T-helper 1 cell treated with Interleukin-12 subunit alpha and Interleukin-12 subunit beta and Interleukin-4 antibody, amounts not matched to agents 30 ng/mL and 1 ng/mL, for 36 hours (primary cell): ENCODE measurements around the gene RTKN2. TPM values are rescaled to one million over a fixed set of nuclear protein-coding genes. Genes with fewer than 3 reads are reported as not detected.

Source experiments
- intact Hi-C: fragments of 100-400 bp; cut with micrococcal nuclease; formaldehyde crosslinking; loops from one replicate; pipeline ENCODE4 v1.15.1; 2024
- total RNA-seq: library from RNA; stranded (reverse); gene quantifications from 2 replicates; pipeline ENCODE4 v1.2.3, GENCODE V29; 2022

Gene RTKN2
- total RNA-seq, 1 donor from 2014 or later = 7.8 TPM

DNA sequence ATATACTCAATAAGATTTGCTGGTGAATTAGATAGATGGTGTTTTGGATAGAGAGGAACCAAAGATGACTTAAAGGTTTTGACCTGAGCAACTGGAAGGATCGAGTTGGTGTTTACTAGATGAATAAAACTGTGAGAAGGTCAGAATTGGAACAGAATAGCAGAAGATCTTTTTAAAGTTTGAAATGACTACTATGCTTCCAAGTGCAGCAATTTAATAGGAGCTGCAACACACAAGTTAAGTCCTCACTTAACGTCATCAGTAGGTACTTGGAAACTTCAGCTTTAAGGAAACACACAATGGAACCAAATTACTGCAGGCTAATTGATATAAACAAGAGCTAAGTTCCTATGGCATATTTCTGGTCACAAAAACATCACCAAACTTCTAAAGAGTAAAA lies 86.5 kb downstream of the RTKN2 start:
- intact Hi-C loops = loop anchor here (2.0 to 10.0 kb wide), 5 partner anchors 429 to 1397 kb away; partner anchors contain the start of genes EGR2 and NRBF2

DNA sequence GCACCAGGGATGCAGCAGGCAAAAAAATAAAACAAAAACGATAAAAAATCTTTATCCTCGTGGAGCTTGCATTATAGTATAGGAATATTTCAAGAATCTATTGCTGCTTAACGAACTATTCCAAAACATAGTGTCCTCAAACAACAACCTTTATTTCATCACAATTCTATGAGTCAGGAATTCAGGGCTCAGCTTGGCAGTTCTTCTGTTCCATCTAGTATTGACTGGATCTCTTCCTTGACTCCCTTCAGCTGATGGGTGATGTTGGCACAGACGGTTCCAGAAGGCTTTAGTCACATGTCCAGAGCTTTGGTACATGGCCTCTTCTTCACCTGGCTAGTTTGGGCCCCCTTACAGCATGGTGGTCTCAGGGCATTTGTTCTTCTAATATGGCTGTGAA lies 88.0 kb downstream of the RTKN2 start:
- intact Hi-C loops = loop anchor here (5.0 to 10.0 kb wide), 4 partner anchors 637 to 1396 kb away; partner anchors contain the start of genes EGR2 and NRBF2

DNA sequence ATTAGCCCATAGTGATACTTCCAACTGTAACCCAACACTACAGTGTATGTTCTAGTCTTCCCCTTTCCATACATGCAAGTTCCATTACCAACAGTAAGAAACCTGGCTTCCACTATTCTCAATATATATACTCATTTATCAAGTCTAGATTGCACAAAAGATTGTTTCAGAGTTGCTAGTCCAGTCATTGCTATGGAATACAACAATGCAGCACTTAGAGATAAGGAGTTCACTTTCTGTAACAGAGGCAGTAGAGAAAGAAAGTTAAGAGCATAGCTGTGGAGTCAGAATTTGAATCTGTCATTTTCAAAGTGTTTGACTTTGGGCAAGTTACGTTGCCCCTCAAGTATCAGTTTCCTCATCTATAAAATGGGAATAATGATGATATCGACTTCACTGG lies 90.1 kb downstream of the RTKN2 start:
- intact Hi-C loops = no loop called here

DNA sequence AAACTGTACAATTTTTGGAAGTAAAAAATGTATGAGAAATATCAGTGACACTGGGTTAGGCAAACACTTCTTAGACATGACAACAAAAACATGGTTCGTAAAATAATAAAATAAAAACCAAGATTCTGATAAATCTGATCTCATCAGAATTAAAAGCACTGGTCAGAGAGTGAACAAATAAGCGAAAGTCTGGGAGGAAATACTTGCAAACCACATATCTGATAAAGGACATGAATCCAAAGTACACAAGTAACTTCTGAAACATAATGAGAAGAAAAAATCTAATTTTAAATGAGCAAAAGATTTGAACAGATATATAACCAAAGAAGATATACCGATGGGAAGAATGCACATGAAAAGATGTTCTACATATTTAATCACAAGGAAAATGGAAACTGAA lies 91.5 kb downstream of the RTKN2 start:
- intact Hi-C loops = no loop called here

GRCh38 chr10:62175251-62175650 lies 93.4 kb downstream of the RTKN2 start:
- intact Hi-C loops = loop anchor here (1.0 kb wide), 1 partner anchor 8 kb away; no protein-coding TSS in a partner anchor

- intact Hi-C loops = no loop called here
These were observed 96.2 kb downstream of the RTKN2 start for GRCh38 chr10:62172465-62172864.

GRCh38 chr10:62171791-62172190 lies 96.9 kb downstream of the RTKN2 start:
- intact Hi-C loops = no loop called here

DNA sequence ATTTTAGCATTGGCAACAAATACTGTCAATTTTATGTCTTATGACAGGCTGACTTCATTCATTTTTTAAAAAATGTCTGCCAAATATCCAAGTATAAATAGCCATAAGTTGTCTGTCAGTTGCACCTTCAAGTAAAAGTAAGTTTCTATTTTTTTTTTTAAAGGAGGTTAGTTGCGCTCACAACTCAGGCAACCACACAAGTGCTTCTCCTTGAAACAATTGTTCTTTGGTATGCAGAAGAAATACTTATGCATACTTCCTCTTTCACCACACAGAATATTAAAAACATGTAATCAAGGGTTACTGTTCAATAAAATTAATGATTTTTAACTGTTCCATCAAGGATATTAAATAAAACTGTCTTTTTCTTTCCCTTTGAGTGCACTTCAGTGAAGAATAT lies 97.9 kb downstream of the RTKN2 start:
- intact Hi-C loops = no loop called here

- intact Hi-C loops = no loop called here
These were observed 102.1 kb downstream of the RTKN2 start for GRCh38 chr10:62166331-62167131.

- intact Hi-C loops = no loop called here
These were observed 102.8 kb downstream of the RTKN2 start for GRCh38 chr10:62165803-62166202.

DNA sequence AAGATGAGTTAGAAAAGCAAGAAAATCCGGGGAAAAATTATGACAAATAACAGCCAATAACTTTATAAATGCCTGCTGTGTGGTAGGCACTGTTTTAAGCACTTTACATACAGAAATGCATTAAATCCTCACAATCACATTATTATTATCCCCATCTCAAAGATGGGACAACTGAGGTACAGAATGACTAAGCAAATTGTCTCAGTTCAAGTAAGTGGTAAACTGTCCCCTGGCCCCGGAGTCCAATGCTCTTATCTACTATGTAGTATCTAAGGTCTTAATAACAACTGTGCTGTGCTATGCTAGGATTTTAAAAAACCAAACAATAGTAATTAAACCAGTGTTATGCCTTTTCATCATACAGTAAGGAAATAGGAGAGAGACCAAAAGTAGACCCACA lies 105.6 kb downstream of the RTKN2 start:
- intact Hi-C loops = no loop called here

DNA sequence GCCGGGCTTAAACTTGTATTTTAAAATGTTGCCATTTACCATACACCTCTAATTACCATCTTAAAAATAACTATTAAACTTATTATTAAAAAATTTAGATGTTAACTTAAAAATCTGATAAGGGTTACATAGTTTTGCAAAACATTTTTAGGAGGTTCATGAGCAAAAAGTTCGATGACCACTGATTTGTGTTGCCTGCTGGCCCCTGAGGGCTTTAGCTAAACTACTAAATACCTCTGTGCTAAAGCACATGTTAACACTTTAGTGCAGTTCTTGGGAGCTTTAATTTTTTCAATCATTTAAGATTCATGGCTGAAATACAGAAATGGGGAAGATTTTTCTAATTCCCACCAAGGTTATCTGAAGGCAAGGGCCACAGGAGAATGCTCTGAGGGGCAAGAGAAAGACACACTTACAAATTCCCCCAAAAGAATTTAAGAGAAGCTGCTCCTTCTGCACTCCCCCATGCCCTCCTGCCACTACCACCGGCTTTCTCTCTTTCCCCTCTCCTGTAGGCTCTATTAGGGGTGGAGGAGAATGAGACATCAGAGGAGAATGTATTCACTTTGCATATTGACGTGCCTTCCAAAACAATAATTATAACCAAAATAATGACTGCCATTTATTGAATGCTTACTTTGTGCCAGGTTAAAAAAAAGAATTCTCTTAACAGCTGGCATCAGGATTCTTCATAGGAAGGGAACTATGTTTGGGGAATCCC lies 106.2 kb downstream of the RTKN2 start:
- intact Hi-C loops = no loop called here

GRCh38 chr10:62159351-62159750 lies 109.3 kb downstream of the RTKN2 start:
- intact Hi-C loops = no loop called here

DNA sequence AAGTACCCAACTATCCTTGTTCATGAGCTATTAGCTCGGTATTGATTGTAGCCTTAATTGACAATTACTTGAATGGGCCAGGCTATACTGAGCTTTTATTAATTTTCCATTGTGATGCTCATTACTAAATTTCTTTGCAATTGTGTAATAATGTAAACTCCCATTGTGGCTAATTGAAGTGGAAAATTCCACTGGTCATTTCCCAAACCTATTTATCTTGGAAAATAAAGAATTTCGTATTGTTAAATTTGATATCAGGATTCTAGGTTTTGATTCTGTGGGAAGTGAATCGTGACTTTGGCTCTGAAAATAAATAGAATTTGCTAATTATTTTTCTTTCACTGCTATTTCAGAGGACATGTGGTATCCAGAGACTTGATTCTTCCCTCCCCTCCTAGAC lies 111.0 kb downstream of the RTKN2 start:
- intact Hi-C loops = no loop called here

GRCh38 chr10:62155054-62155680 lies 113.5 kb downstream of the RTKN2 start:
- intact Hi-C loops = no loop called here

- intact Hi-C loops = no loop called here
These were observed 114.4 kb downstream of the RTKN2 start for GRCh38 chr10:62154231-62154630.

DNA sequence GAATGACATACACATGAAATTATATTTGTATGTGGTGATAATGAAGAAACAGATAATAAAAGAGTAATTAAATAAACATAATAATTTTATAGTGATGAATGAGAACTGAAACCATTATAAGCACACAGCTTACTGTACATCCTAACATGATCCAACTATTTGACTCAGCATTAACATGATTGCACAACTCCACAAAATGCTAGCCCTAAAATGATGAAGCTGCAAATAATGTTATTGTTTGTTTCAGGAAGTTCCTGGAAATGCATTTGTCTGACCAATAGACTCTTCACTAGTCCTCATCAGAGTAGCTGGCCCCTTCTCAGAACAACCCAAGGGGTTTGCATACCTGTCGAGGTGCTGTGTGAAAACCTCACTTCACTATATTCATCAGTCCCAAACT lies 115.5 kb downstream of the RTKN2 start:
- intact Hi-C loops = no loop called here

- intact Hi-C loops = no loop called here
These were observed 119.0 kb downstream of the RTKN2 start for GRCh38 chr10:62149621-62150020.

GRCh38 chr10:62148155-62148554 lies 120.5 kb downstream of the RTKN2 start:
- intact Hi-C loops = no loop called here

GRCh38 chr10:62147425-62147824 lies 121.2 kb downstream of the RTKN2 start:
- intact Hi-C loops = no loop called here

DNA sequence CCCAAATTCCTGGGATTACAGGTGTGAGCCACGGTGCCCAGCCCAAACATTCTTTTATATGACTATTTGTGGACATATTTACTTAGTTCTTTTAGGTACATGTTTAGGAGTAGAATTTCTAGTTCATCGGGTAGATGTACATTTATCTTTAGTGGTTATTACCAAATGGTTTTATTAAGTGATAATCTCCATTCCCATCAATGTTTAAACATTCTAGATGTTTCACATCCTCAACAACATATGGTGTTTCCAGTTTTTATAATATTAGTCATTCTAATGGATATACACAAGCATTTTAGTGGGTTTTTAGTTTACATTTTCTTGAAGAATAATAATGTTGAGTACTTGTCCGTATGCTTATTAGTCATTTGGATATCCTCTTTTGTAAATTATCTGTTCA lies 131.7 kb downstream of the RTKN2 start:
- intact Hi-C loops = loop anchor here (10.0 kb wide), 1 partner anchor 852 kb away; no protein-coding TSS in a partner anchor

DNA sequence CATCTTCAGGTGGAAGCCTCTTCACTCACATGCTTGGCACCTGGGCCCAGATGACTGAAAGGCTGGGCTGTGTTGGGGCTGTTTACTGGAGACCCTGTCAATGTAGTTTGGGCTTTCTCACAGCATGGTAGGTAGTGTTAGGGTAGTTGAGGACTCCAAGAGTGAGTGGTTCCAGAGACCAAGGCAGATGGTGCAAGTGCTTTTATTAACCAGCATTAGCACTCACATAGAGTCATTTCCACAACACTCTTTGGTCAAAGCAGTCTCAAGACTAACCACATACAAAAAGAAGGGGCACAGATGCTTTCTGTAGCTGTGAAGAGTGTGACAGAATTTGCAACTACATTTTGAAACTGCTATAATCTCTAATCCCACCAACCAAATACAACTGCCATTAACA lies 135.0 kb downstream of the RTKN2 start:
- intact Hi-C loops = loop anchor here (10.0 kb wide), 1 partner anchor 849 kb away; no protein-coding TSS in a partner anchor
